Heart right ventricle (tissue), 16 donors: ENCODE data around the gene DLG5. TPM values are rescaled to one million over a fixed set of nuclear protein-coding genes. Genes with fewer than 3 reads are reported as not detected.
A peak's percentile ranks its signal among the peaks of the same experiment; 100 is the strongest.

Experiments
- ATAC-seq, 8 donors: fragments of 200-7000 bp; cut with Tn5 transposase; one replicate each; pipeline ENCODE4 v1.9.1; 2020; ENCODE audit warnings: mild to moderate bottlenecking in 8 of 8, moderate library complexity in 8 of 8, moderate number of reproducible peaks in 1 of 8
- DNase-seq, 2 donors: peaks; one replicate each; pipeline ENCODE4 v3.0.0-alpha.2; 2020
- H3K27ac ChIP-seq, 10 donors: fragments of 200-600 bp; sonication (generic) in 2 of 10; one replicate each; pipeline versions ENCODE4 v1.5.0 to v1.8.0; 2020 to 2022; ENCODE audit warnings: mild to moderate bottlenecking in 3 of 10
- H3K27me3 ChIP-seq, 7 donors: fragments of 200-600 bp; one replicate each; pipeline ENCODE4 v1.8.0; 2021 to 2022; ENCODE audit warnings: mild to moderate bottlenecking in 2 of 7
- H3K36me3 ChIP-seq, 9 donors: fragments of 200-600 bp; sonication (generic) in 1 of 9; one replicate each; pipeline versions ENCODE4 v1.5.0 to v1.8.0; 2020 to 2022; ENCODE audit warnings: mild to moderate bottlenecking in 2 of 9
- H3K4me1 ChIP-seq, 9 donors: fragments of 200-600 bp; sonication (generic) in 1 of 9; one replicate each; pipeline versions ENCODE4 v1.5.0 to v1.8.0; 2020 to 2022; ENCODE audit warnings: mild to moderate bottlenecking in 4 of 9
- H3K4me3 ChIP-seq, 10 donors: fragments of 200-600 bp; sonication (generic) in 2 of 10; one replicate each; pipeline versions ENCODE4 v1.5.0 to v1.8.0; 2020 to 2022; ENCODE audit warnings: mild to moderate bottlenecking in 7 of 10, moderate library complexity in 2 of 10
- H3K9me3 ChIP-seq, 11 donors: fragments of 200-600 bp in 10 of 11; sonication (generic) in 2 of 11; one replicate each; pipeline versions ENCODE4 v1.5.0 to v1.8.0; 2013 to 2022; ENCODE audit warnings: mild to moderate bottlenecking in 2 of 11, control low read depth in 1 of 11, moderate library complexity in 1 of 11
- WGBS, 2 donors: extraction: QIAGEN DNeasy Blood & Tissue Kit; methylation state at CpG; one replicate each; pipeline ENCODE4 v1.1.7; 2013; ENCODE audit warnings: inconsistent platforms in 1 of 2; 5-methylcytosine and 5-hydroxymethylcytosine counted together
- intact Hi-C, 10 donors: fragments of 100-400 bp; cut with DNase I; formaldehyde crosslinking; loops; one replicate each; pipeline versions ENCODE4 v1.11.1 to v1.14.2; 2022
- polyA plus RNA-seq, 2 donors: library from polyadenylated mRNA; stranded (reverse); fragments of 200-250 nt; gene quantifications; one replicate each; pipeline ENCODE4 v1.2.3, GENCODE V29; 2013
- total RNA-seq, 10 donors: library from RNA; stranded (reverse); fragmentation: NEBNext Ultra II Directional in 3 of 10; extraction: Animal tissue kit (Norgen Biotek cat#: 25700) in 3 of 10; gene quantifications; one replicate each; pipeline versions ENCODE4 v1.2.1 to v1.2.4, GENCODE V29; 2021 to 2023
- TF ChIP-seq, protein P1 (sequence below), 9 donors: fragments of 200-600 bp; sonication (generic) in 2 of 9; IDR thresholded peaks; one replicate each; pipeline versions ENCODE4 v1.5.0 to v1.8.0; 2021 to 2022; ENCODE audit warnings: antibody characterized with exemption in 9 of 9, mild to moderate bottlenecking in 5 of 9, moderate library complexity in 1 of 9
- donor health status: Arrhythmogenic right ventricular cardiomyopathy.
- donor health status: ischemic (EF 13 %, LVEDD 7.1; RV severe dilation, severe dysfunction).
- donor health status: healthy with polysubstance abuse.
- donor health status: DM: no; HTN: yes; CAD: no.
- donor health status: DM: no; HTN: no; CAD: no.
- donor health status: ischemic (EF 25% LVEDD 6.9; RV normal size, moderate dysfunction).
- donor health status: ischemic (EF 25% LVEDD 5.7; RV mildly dilated, moderate dysfunction).
- donor health status: healthy.
- donor health status: DM: yes; HTN: yes; CAD: no.
- donor health status: Ischemic cardiomyopathy.
- donor health status: ischemic (EF 35%, LVEDD 5.7; RV mildly dilated, moderate dysfunction).
- donor health status: nonischemic (EF 11% LVEDD 7.7; RV severe dilation, severe dysfunction).
- donor health status: DM: yes; HTN: yes; CAD: no.
- donor health status: PGD.
- donor health status: ischemic (EF 29% LVEDD 5.4; RV normal size, mild dysfunction).
- donor health status: nonischemic (EF 23%, LVEDD 6.1; RV moderate dilation, normal function).

The DLG5 gene
- total and polyA plus RNA-seq, 12 donors: 5.0 to 14.1 (median 10.8) TPM

DNA sequence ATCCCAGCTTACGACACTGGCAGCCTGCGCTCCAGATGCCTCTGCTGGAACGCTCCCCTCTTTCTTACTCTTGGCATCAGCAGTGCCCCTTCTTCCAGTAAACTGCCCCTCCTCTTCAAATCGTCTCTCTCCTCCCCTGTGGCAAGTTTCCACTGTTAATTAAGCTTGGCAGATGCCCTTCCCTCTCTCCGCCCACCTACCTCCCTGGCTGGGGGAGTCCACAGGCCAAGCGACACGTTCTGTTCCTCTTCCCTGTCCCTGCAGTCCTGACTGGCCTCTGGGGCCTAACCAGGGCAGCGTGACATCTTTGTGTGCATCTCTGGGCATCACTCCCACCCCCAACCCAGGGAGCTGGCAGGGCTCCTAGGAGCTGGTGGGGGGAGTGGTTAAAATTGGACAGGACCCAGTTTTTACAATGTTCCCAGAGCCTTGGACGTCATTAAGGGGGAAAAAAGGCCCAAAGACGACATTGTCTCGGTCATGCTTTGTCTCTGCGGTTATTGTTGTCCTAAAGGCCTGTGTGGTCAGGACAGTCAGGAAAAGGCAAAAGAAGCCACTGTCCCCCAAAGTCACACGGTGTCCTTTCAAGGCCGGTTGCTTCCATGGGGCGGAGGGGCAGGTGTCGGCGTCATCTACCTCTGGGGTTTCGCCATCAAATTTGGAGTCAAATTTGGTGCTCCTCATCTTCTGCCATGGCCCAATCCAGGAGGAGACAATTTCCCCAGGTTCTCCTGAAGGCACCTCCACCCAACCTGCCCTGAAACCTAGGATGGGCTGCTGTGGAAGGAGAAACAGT is 54.2 kb downstream of the DLG5 start:
- peaks cover 0 to 25% (median 15%) of the 10 kb centered on the region in 9 donors for H3K4me1 ChIP-seq
- WGBS, 2 donors: 80% methylated on average over 18 of the region's 18 CpGs
- H3K9me3 ChIP-seq: no peaks in the 10 kb centered on the region
- intact Hi-C loops: no loop called here
- H3K4me3 ChIP-seq: no peak overlapping the region
- H3K27me3 ChIP-seq: no peaks in the 10 kb centered on the region
- ATAC-seq (peak in 7 of 8 donors; percentile 10 to 63 (median 34)), DNase-seq (no peak)
- no peak overlapping the region for H3K27ac ChIP-seq
- TF ChIP-seq, protein P1, sequence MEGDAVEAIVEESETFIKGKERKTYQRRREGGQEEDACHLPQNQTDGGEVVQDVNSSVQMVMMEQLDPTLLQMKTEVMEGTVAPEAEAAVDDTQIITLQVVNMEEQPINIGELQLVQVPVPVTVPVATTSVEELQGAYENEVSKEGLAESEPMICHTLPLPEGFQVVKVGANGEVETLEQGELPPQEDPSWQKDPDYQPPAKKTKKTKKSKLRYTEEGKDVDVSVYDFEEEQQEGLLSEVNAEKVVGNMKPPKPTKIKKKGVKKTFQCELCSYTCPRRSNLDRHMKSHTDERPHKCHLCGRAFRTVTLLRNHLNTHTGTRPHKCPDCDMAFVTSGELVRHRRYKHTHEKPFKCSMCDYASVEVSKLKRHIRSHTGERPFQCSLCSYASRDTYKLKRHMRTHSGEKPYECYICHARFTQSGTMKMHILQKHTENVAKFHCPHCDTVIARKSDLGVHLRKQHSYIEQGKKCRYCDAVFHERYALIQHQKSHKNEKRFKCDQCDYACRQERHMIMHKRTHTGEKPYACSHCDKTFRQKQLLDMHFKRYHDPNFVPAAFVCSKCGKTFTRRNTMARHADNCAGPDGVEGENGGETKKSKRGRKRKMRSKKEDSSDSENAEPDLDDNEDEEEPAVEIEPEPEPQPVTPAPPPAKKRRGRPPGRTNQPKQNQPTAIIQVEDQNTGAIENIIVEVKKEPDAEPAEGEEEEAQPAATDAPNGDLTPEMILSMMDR (IDR thresholded peaks at IDR 0.05): no peak
- H3K36me3 ChIP-seq: peaks cover 0 to 14% (median 0%) of the 10 kb centered on the region in 9 donors

DNA sequence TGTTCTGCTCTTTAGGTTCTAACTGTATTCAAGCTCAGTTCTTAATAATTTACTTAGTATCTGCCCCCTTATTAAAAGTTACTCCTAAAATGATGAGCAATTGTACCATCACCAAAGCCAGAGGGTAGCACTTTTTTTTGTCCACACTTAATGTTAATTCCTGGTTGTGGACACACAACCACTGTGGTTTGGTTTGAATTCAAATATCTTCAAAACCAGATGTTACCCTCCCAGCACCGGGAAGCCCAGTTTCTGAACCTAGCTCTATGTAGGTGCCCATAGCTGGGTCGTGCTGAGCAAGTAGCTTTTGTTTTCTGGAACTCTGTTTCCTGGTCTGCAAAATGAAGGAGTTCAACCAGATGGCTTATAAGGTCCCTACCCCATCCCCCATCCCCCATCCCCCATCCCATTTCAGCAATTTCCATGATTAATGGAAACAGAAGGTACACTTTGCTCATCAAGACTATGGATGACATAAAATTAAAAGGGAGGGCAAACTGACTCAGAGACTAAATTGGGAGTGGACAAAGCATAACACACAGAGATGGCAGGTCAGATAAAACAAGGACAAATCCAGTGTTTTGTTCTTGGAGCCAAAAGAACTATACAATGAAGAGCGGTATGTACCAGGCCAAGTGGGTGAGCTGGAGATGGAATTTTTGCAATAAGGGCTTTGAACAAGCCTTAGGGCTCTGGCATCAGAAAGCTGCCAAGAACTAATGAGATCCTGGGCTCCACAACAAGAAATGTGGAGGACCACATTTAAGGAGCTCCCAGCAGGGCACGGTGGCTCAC is 56.7 kb downstream of the DLG5 start:
- Histone ChIP-seq H3K4me1 (peaks cover 0 to 24% (median 14%) of the 10 kb centered on the region in 9 donors), H3K27ac (no peak overlapping the region)
- 91 to 95% methylated on average over 4 of the region's 4 CpGs for WGBS, 2 donors

DNA sequence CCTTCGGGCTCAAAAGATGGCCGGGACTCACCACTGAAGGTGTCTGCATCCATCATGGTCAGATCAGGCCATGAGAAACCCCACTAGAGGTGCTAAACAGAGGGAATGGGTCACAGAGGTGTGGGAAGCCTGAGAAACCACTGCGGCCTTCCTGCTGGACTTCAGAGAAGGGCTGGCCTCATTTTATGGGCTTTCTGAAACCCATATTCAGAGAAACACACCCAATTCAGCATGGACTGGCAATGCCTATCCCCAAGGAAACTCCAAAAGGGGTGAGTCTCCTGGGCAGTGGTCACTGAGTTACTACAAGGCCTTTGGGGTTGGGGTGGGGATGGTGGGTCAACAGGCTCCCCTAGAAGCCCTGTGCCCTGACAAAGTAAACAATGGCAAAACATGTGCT is 58.0 kb downstream of the DLG5 start:
- ATAC-seq: no peak
- WGBS, 2 donors: 83 to 89% methylated on average over 3 of the region's 3 CpGs

More for the DNA sequence above, 56.7 kb downstream of the DLG5 start:
- TF ChIP-seq, protein P1 (IDR thresholded peaks at IDR 0.05): no peak
- Histone ChIP-seq H3K4me3 (no peak overlapping the region), H3K27me3 (no peaks in the 10 kb centered on the region), H3K9me3 (no peaks in the 10 kb centered on the region), H3K36me3 (peaks cover 0 to 30% (median 0%) of the 10 kb centered on the region in 9 donors)
- intact Hi-C loops: no loop called here
- ATAC-seq (no peak), DNase-seq (no peak)

More for the DNA sequence above, 58.0 kb downstream of the DLG5 start:
- H3K4me3 ChIP-seq: no peak overlapping the region
- no peaks in the 10 kb centered on the region for H3K27me3 ChIP-seq
- intact Hi-C loops: no loop called here
- H3K9me3 ChIP-seq: no peaks in the 10 kb centered on the region
- TF ChIP-seq, protein P1 (IDR thresholded peaks at IDR 0.05): no peak
- H3K36me3 ChIP-seq: peaks cover 0 to 32% (median 0%) of the 10 kb centered on the region in 9 donors
- peaks cover 0 to 16% (median 7%) of the 10 kb centered on the region in 9 donors for H3K4me1 ChIP-seq
- H3K27ac ChIP-seq: no peak overlapping the region
- DNase-seq: no peak
